ENCODE measurements around the gene ANKRD33B. TPM values are rescaled to one million over a fixed set of nuclear protein-coding genes. Genes with fewer than 3 reads are reported as not detected.

The ANKRD33B gene
- total and polyA plus RNA-seq, 2 experiments from 2014 or later = 1.5 to 2.0 TPM

- H3K79me2 ChIP-seq = no peaks in the 10 kb centered on the region
- H3K9me2 ChIP-seq (replicated peaks; ENCODE audit: insufficient read depth) = no peaks in the 10 kb centered on the region
- no peak for DNase-seq (ENCODE audit: low spot score)
- H4K20me1 ChIP-seq (ENCODE audit: insufficient read depth, poor library complexity, severe bottlenecking) = no peaks in the 10 kb centered on the region
- no peak for TF ChIP-seq CTCF (IDR thresholded peaks at IDR 0.05; ENCODE audit: poor library complexity)
- TF ChIP-seq EZH2phosphoT487 (IDR thresholded peaks at IDR 0.05; ENCODE audit: low read depth, severe bottlenecking, unreplicated experiment) = no peak
- TF ChIP-seq EZH2 (IDR thresholded peaks at IDR 0.05; ENCODE audit: borderline replicate concordance) = no peak
- no peak overlapping the region for H2AFZ ChIP-seq
- H3K9me3 ChIP-seq (ENCODE audit: low read depth) = no peaks in the 10 kb centered on the region
- H3K4me1 ChIP-seq (ENCODE audit: insufficient read depth) = no peaks in the 10 kb centered on the region
- WGBS (ENCODE audit: low lambda C conversion rate, missing lambda C conversion rate) = 83% methylated on average over 18 of the region's 18 CpGs
- H3K36me3 ChIP-seq (replicated peaks; ENCODE audit: insufficient read depth, low read depth) = no peaks in the 10 kb centered on the region
- no peak overlapping the region for H3K4me3 ChIP-seq
- no peak overlapping the region for H3K4me2 ChIP-seq
- no peaks in the 10 kb centered on the region for H3K27me3 ChIP-seq
- no peak overlapping the region for H3K27ac ChIP-seq
These were observed 92.3 kb downstream of the ANKRD33B start for GRCh38 chr5:10655972-10656830.

GRCh38 chr5:10658265-10658664 lies 94.4 kb downstream of the ANKRD33B start:
- Histone ChIP-seq H3K79me2 (no peaks in the 10 kb centered on the region), H3K27ac (no peak overlapping the region), H4K20me1 (ENCODE audit: insufficient read depth, poor library complexity, severe bottlenecking) (no peaks in the 10 kb centered on the region), H3K27me3 (no peaks in the 10 kb centered on the region), H3K4me2 (no peak overlapping the region), H2AFZ (no peak overlapping the region), H3K36me3 (replicated peaks; ENCODE audit: insufficient read depth, low read depth) (no peaks in the 10 kb centered on the region), H3K4me3 (no peak overlapping the region), H3K9me2 (replicated peaks; ENCODE audit: insufficient read depth) (no peaks in the 10 kb centered on the region), H3K4me1 (ENCODE audit: insufficient read depth) (peaks cover 1% of the 10 kb centered on the region), H3K9me3 (ENCODE audit: low read depth) (no peaks in the 10 kb centered on the region)
- TF ChIP-seq CTCF (IDR thresholded peaks at IDR 0.05; ENCODE audit: poor library complexity) (no peak), EZH2phosphoT487 (IDR thresholded peaks at IDR 0.05; ENCODE audit: low read depth, severe bottlenecking, unreplicated experiment) (no peak), EZH2 (IDR thresholded peaks at IDR 0.05; ENCODE audit: borderline replicate concordance) (no peak)
- no peak for DNase-seq (ENCODE audit: low spot score)
- WGBS (ENCODE audit: low lambda C conversion rate, missing lambda C conversion rate) = 97% methylated on average over 4 of the region's 4 CpGs

- Histone ChIP-seq H3K4me1 (ENCODE audit: insufficient read depth) (peaks cover 6% of the 10 kb centered on the region), H3K9me3 (ENCODE audit: low read depth) (no peaks in the 10 kb centered on the region), H3K4me3 (no peak overlapping the region), H2AFZ (no peak overlapping the region), H3K27me3 (no peaks in the 10 kb centered on the region), H3K27ac (no peak overlapping the region), H4K20me1 (ENCODE audit: insufficient read depth, poor library complexity, severe bottlenecking) (no peaks in the 10 kb centered on the region), H3K79me2 (no peaks in the 10 kb centered on the region), H3K4me2 (no peak overlapping the region), H3K9me2 (replicated peaks; ENCODE audit: insufficient read depth) (no peaks in the 10 kb centered on the region), H3K36me3 (replicated peaks; ENCODE audit: insufficient read depth, low read depth) (no peaks in the 10 kb centered on the region)
- no peak for TF ChIP-seq EZH2phosphoT487 (IDR thresholded peaks at IDR 0.05; ENCODE audit: low read depth, severe bottlenecking, unreplicated experiment)
- no peak for TF ChIP-seq EZH2 (IDR thresholded peaks at IDR 0.05; ENCODE audit: borderline replicate concordance)
- no peak for TF ChIP-seq CTCF (IDR thresholded peaks at IDR 0.05; ENCODE audit: poor library complexity)
- 100% methylated on average over 3 of the region's 3 CpGs for WGBS (ENCODE audit: low lambda C conversion rate, missing lambda C conversion rate)
- no peak for DNase-seq (ENCODE audit: low spot score)
These were observed 96.3 kb downstream of the ANKRD33B start for GRCh38 chr5:10660135-10660534.
